Thymus (tissue), 11 donors: ENCODE data around the gene MTUS2. TPM values are rescaled to one million over a fixed set of nuclear protein-coding genes. Genes with fewer than 3 reads are reported as not detected.
"Not testable (repeated sequence)": the region's sequence is repeated elsewhere in the genome, so short reads cannot be mapped to it uniquely, and the experiment has no call there.

Experiments
- DNase-seq, 9 donors: peaks; one replicate each; pipeline ENCODE4 v3.0.0-alpha.2; 2013; ENCODE audit warnings: low spot score in 9 of 9, low read depth in 6 of 9, missing footprints in 1 of 9
- H3K27ac ChIP-seq, 2 donors: one replicate each; pipeline ENCODE4 v1.5.1; 2013; ENCODE audit warnings: control low read depth in 1 of 2, low read depth in 1 of 2, low read length in 1 of 2, mild to moderate bottlenecking in 1 of 2, moderate library complexity in 1 of 2
- H3K27me3 ChIP-seq, 2 donors: one replicate each; pipeline ENCODE4 v1.5.1; 2013; ENCODE audit warnings: low read length in 1 of 2; ENCODE audit not compliant: control insufficient read depth in 2 of 2, insufficient read depth in 1 of 2
- H3K36me3 ChIP-seq, 2 donors: one replicate each; pipeline ENCODE4 v1.5.1; 2013; ENCODE audit warnings: low read length in 1 of 2, mild to moderate bottlenecking in 1 of 2, moderate library complexity in 1 of 2; ENCODE audit not compliant: control insufficient read depth in 2 of 2, insufficient read depth in 2 of 2
- H3K4me1 ChIP-seq, 2 donors: one replicate each; pipeline ENCODE4 v1.5.1; 2013; ENCODE audit warnings: low read length in 2 of 2; ENCODE audit not compliant: control insufficient read depth in 2 of 2, insufficient read depth in 2 of 2
- H3K4me3 ChIP-seq, 2 donors: one replicate each; pipeline ENCODE4 v1.5.1; 2013; ENCODE audit warnings: low read length in 2 of 2, control low read depth in 1 of 2, mild to moderate bottlenecking in 1 of 2
- H3K9me3 ChIP-seq, 2 donors: one replicate each; pipeline ENCODE4 v1.5.1; 2013; ENCODE audit warnings: low read length in 1 of 2, mild to moderate bottlenecking in 1 of 2; ENCODE audit not compliant: control insufficient read depth in 2 of 2, insufficient read depth in 1 of 2
- WGBS: extraction: QIAGEN DNeasy Blood & Tissue Kit; methylation state at CpG from one replicate; pipeline ENCODE4 v1.1.7; 2013; 5-methylcytosine and 5-hydroxymethylcytosine counted together
- polyA plus RNA-seq: library from polyadenylated mRNA; stranded (reverse); fragments of 200-250 nt; gene quantifications from one replicate; pipeline ENCODE4 v1.2.3, GENCODE V29; 2013
- total RNA-seq: library from RNA; stranded (reverse); fragments of 120-200 nt; gene quantifications from one replicate; pipeline ENCODE4 v1.2.4, GENCODE V29; 2013
- donor health status: healthy.

MTUS2 gene
- total and polyA plus RNA-seq, 2 donors, result 0.09 to 0.18 TPM

DNA sequence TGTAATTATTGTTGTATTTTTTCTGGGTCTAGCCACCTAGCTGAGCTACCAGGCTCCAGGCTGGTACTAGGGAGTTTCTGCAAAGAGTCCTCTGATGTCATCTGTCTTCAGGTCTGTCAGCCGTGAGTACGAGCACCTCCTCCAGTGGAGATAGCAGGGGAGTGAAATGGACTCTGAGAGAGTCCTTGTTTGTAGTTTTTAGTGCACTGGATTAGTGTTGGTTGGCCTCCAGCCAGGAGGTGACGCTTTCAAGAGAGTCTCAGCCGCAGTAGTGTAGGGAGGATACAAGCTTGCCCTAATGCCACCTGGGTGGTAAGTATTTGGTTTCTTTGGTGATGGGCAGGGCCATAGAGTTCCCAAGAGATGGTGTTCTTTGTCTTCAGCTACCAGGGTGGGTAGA, 390.5 kb downstream of the MTUS2 start:
- WGBS, result 81% methylated on average over 4 of the region's 4 CpGs
- Histone ChIP-seq H3K27me3 (no peaks in the 10 kb centered on the region), H3K4me3 (no peak overlapping the region), H3K4me1 (no peaks in the 10 kb centered on the region), H3K9me3 (no peaks in the 10 kb centered on the region), H3K27ac (no peak overlapping the region), H3K36me3 (no peaks in the 10 kb centered on the region)
- DNase-seq, result no peak

- H3K27me3 ChIP-seq, result not testable (repeated sequence)
Measured at GRCh38 chr13:29211162-29211561, 391.0 kb downstream of the MTUS2 start.

DNA sequence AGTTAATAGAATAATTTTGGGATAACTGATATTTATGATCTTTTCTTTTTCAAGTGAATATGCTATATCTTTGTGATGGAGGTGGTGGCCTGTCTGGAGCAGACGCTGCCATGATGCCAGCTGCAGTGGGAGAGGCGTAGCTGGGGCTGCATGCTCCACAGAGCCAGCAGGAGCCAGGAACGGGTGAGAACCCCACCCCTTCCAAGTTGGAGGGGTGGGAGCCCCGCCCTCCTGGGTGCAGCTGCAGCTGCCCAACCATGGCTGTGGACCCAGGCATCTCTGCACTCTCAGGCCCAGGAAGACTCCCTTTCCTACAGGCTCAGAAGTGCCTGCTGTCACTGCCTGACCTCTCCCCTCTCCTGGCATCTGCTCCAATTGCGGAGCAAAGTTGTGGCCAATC, 402.3 kb downstream of the MTUS2 start:
- Histone ChIP-seq H3K4me1 (no peaks in the 10 kb centered on the region), H3K4me3 (no peak overlapping the region), H3K9me3 (peaks cover 2 to 19% of the 10 kb centered on the region in 2 donors), H3K27ac (no peak overlapping the region), H3K36me3 (no peaks in the 10 kb centered on the region), H3K27me3 (no peaks in the 10 kb centered on the region)
- WGBS, result 83% methylated on average over 5 of the region's 5 CpGs
- no peak for DNase-seq

More at GRCh38 chr13:29211162-29211561, 391.0 kb downstream of the MTUS2 start:
- not testable (repeated sequence) for H3K36me3 ChIP-seq, DNase-seq, H3K4me1 ChIP-seq, H3K9me3 ChIP-seq, H3K27ac ChIP-seq, H3K4me3 ChIP-seq
- WGBS, result 91% methylated on average over 5 of the region's 5 CpGs

GRCh38 chr13:29224206-29224605, 404.1 kb downstream of the MTUS2 start:
- no peaks in the 10 kb centered on the region for H3K4me1 ChIP-seq
- H3K9me3 ChIP-seq, result peaks cover 2 to 19% of the 10 kb centered on the region in 2 donors
- H3K4me3 ChIP-seq, result no peak overlapping the region
- WGBS, result 93% methylated on average over 2 of the region's 2 CpGs
- H3K36me3 ChIP-seq, result no peaks in the 10 kb centered on the region
- DNase-seq, result no peak
- no peaks in the 10 kb centered on the region for H3K27me3 ChIP-seq
- H3K27ac ChIP-seq, result no peak overlapping the region

DNA sequence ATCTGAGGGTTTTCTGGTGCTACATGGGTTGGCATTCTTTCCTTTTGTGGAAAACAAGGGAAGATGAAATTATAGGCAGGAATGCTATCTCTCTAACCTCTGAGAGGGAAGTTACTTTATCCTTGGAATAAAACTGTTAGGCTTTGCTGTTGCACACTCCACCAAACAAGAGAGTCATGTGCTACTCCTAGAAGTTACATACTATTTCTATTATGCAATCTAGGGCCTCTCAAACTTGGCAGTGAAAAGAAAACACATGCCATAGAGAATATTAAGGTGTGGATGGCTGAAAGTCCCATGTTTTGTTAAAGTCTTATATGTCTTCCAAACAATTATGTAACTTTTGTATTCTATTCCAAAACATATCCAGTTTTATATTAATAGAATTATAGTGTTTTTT, 407.4 kb downstream of the MTUS2 start:
- Histone ChIP-seq H3K36me3 (no peaks in the 10 kb centered on the region), H3K4me3 (no peak overlapping the region), H3K27me3 (no peaks in the 10 kb centered on the region), H3K27ac (no peak overlapping the region), H3K4me1 (no peaks in the 10 kb centered on the region), H3K9me3 (peaks cover under 1 to 15% of the 10 kb centered on the region in 2 donors)
- DNase-seq, result no peak

DNA sequence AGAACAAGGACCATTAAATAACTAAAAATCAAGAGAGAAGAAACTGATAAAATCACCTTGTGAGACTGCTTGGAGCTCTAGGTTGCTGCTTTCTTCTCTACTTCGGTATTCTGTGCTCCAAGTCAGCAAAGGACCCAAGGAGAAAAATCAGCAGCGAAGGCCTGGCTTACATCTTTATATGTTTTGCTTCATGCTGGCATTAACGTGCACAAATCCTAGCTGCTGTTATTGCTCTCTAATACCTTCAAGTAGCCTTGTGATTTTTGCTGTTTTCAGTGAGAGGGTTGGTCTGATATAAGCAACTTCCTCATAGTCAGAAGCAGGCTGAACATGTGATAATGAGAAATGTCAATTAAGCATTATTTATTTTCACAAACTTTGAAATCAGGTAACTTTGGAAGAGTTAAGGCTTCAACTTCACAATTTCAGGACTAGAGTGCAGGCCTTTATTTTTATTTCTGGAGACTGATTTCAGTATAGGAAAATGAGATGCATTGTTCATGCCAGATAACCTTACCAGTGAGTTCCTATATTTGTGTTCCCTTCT, 410.2 kb downstream of the MTUS2 start:
- H3K36me3 ChIP-seq, result no peaks in the 10 kb centered on the region
- no peak overlapping the region for H3K4me3 ChIP-seq
- no peak for DNase-seq
- 79% methylated on average over 3 of the region's 3 CpGs for WGBS
- no peak overlapping the region for H3K27ac ChIP-seq
- no peaks in the 10 kb centered on the region for H3K4me1 ChIP-seq
- H3K9me3 ChIP-seq, result no peaks in the 10 kb centered on the region
- no peaks in the 10 kb centered on the region for H3K27me3 ChIP-seq

GRCh38 chr13:29239653-29240525, 419.8 kb downstream of the MTUS2 start:
- Histone ChIP-seq H3K36me3 (no peaks in the 10 kb centered on the region), H3K27ac (peak overlapping the region in 1 of 2 donors; percentile 68), H3K9me3 (no peaks in the 10 kb centered on the region), H3K27me3 (no peaks in the 10 kb centered on the region), H3K4me3 (no peak overlapping the region), H3K4me1 (no peaks in the 10 kb centered on the region)
- peak in 4 of 9 donors; percentile 3 to 43 (median 10) for DNase-seq
- WGBS, result 56% methylated on average over 3 of the region's 3 CpGs

- Histone ChIP-seq H3K9me3 (no peaks in the 10 kb centered on the region), H3K27me3 (no peaks in the 10 kb centered on the region), H3K4me1 (no peaks in the 10 kb centered on the region), H3K36me3 (no peaks in the 10 kb centered on the region), H3K4me3 (no peak overlapping the region), H3K27ac (no peak overlapping the region)
- DNase-seq, result no peak
- 31% methylated on average over 9 of the region's 9 CpGs for WGBS
Measured at GRCh38 chr13:29254626-29255370, 434.7 kb downstream of the MTUS2 start.

DNA sequence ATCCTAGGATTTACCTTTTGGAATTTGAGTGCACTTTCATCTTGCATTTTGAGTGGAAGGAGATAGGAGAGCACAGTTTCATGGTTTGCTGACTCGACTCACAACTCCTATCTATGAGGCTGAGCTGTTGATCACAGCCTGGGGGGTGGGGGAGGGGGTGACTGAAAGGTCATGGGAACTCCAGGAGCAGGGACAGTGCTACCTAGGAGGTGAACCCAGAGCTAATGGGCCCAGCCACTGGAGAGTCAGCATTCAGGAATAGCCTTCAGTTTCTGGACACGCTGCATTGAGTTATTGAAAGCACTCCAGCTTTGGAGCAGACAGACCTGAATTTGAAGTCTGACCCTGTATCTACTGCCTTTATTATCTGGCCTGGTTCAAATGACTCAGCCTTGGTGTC, 435.4 kb downstream of the MTUS2 start:
- H3K4me3 ChIP-seq, result no peak overlapping the region
- H3K27me3 ChIP-seq, result no peaks in the 10 kb centered on the region
- no peaks in the 10 kb centered on the region for H3K4me1 ChIP-seq
- H3K27ac ChIP-seq, result no peak overlapping the region
- 78% methylated on average over 2 of the region's 2 CpGs for WGBS
- no peaks in the 10 kb centered on the region for H3K9me3 ChIP-seq
- H3K36me3 ChIP-seq, result no peaks in the 10 kb centered on the region
- no peak for DNase-seq
